ENCODE data around the gene IL25.
"Not testable (repeated sequence)": the region's sequence is repeated elsewhere in the genome, so short reads cannot be mapped to it uniquely, and the experiment has no call there.

Gene IL25

DNA sequence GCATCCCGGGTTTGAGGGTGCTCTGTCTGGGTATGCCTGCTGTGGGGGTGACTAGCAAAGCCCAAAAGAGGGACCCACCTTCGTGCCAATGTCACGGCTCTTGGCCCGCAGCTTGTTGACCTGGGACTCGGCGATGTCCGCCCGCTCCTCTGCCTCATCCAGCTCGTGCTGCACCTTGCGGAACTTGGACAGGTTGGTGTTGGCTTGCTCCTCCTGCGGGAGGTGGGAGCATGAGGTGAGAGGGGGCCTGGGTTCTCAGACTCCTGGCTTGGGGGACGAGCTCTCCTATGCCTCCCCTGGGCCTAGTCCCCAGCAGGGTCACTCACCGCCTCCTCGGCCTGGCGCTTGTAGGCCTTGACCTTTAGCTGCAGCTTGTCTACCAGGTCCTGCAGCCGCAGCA, 41.1 kb downstream of the IL25 start:
- no peak for DNase-seq

DNA sequence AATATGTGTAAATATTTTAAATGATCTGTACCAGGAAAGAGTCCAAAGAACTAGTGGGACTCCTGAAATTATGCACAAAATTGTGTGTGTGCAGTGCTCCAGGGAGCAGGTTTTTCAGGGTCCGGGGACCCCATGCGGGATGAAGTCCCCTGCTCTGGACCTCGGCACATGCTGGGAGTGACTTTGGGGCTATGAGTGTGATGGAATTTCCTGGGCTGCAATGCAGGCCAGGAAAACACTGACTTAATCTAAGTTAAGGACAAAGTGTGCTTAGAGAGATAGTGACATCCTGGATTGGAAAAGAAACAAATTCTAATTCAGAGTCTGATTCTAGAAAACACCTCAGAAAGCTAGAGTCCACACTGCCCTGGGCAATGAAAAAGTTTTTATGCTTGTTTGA, 41.6 kb downstream of the IL25 start:
- no peak for DNase-seq

DNA sequence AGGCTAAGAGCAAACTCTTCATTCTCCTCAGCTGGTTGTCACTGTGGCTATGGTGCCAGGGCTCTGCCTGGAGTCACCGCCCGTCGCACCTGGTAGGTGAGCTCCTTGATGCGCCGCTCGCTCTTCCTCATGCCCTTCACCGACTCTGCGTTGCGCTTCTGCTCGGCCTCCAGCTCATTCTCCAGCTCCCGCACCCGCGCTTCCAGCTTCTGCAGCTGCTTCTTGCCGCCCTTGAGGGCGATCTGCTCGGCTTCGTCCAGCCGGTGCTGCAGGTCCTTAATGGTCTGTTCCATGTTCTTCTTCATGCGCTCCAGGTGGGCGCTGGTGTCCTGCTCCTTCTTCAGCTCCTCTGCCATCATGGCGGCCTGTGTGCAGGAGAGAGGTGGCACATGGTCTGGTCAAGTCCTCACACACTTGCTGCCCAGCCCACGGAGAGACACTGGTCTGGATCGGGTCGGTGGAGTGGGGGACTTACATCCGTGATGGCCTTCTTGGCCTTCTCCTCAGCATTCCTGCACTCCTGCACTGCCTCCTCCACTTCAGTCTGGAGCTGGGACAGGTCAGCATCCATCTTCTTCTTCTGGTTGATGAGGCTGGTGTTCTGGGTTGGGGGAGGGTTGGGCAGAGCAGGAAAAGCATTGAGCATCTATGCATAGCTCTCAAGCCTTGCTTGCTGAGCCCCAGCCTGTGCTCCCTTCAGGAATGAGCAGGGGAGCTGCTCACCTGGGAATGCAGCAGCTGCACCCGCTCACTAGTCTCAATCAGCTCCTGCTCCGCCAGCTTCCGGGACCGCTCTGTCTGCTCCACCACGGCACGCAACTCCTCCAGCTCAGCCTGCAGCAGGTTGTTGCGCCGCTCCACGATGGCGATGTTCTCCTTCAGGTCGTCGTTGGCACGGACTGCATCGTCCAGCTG, 42.6 kb downstream of the IL25 start:
- no peak for DNase-seq

DNA sequence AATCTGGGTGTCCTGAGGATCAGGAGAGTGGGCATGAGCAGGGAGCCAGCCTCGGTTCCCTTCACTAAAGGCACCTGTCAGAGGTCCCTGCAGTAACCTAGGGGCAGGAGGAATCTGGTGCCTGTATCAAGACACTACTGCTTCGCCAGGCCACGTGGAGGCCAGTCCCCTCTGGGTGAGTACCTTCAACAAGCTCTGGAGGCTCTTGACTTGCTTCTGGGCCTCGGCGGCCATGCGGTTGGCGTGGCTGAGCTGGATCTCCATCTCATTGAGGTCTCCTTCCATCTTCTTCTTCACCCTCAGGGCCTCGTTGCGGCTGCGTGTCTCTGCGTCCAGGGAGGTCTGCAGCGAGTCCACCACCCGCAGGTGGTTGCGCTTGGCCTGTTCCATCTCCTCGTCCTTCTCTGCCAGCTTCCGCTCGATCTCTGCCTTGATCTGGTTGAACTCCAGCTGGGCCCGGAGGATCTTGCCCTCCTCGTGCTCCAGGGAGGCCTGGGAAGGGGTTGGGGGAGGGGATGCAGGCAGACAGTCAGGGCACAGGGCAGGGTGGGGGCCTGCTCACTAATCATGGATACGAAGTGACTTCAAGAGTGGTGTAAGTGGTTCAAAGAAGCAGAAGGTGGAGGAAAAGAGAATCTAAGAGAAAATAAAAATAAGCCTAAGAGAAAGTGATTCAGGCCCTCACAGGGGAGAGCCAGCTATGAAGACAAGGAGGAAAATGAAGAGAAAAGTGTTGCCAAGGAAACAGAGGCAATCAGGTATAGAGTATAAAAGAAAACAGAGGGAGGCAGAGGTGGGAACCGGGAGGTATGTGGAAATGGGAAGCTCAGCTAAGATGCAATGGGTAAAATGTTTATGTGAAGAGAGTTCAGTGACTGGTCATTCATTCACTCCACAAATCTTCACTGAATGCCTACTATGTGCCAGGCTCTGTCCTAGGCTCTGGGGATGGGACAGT, 43.5 kb downstream of the IL25 start:
- no peak for DNase-seq

DNA sequence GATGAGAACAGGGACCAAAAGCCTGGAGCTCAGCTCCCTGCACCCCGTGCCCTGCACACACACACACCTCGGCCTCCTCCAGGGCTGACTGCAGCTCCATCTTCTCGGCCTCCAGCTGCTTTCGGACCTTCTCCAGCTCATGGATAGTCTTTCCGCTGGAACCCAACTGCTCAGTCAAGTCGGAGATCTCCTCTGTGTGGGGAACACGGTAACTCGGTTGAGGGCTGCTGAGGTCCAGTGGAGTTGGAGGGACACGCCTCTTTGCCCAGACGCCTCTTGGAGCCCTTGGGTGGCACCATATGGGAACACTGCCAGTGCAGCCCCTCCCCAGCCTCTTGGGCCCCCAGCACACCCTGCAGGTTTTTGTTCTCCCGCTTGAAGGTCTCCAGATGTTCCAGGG, 44.2 kb downstream of the IL25 start:
- DNase-seq = no peak

DNA sequence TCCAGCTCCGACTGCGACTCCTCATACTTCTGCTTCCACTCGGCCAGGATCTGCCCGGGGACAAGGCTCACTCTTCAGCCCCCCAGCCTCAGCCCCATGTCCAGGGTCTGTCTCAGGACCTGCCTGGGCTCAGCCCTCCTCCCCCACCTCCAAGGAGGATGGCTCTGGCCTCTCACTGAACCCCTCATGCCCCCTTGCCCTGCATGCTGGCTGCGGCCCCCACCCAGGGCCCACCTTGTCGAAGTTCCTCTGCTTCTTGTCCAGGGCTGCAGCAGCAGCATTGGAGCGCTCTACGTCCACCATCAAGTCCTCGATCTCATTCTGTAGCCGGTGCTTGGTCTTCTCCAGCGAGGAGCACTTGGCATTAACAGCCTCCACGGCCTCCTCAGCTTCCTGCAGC, 44.7 kb downstream of the IL25 start:
- DNase-seq = not testable (repeated sequence)

DNA sequence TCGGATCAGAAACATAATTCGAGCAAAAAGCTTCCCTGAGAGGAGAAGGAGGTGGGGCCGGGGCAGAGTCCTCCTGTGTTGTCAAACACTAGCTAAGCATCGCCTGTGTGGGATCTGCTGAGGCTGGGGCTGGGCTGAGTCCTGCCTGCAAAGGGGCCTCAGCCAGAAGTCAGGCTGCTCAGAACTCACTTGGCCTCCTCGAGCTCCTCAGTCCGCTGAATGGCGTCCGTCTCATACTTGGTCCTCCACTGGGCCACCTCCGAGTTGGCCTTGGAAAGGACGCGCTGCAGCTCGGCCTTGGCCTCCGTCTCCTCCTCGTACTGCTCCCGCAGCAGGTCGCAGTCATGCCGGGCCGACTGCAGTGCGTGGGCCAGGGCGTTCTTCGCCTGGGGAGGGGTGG, 45.4 kb downstream of the IL25 start:
- DNase-seq = no peak

DNA sequence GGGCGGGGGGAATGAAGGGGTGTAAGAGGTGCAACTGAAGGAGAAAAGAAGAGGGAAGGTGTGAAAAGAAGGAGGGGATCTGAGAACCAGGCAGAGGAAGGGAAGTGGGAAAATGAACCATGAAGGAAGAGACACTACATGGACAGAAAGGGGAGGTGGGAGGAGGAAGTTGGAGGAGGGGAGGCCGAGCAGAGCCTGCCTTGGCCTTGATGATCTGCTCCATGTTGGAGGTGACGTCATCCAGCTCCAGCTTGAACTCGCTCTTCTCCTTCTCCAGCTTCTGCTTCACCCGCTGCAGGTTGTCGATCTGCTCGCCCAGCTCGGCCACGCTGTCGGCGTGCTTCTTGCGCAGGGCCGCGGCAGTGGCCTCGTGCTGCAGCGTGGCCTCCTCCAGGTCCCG, 47.0 kb downstream of the IL25 start:
- DNase-seq = not testable (repeated sequence)

DNA sequence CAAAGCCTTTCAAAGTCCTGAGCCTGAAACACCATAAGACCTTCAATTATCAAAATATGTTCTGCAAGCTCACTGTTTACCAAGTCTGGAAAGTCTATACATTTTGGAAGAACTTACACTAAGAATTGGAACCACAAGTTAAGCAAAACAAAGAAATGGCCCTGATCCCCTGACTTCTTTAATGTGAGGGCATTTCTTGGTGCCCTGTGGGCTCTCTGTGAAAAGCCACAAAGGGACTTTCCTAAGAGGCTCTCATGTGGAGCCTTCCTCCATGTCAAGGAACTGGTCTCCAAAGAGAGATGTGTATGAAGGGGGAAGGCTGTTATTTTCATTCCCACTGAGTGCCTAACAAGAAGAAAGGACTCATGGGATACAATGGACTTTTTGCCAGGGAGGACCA, 49.0 kb downstream of the IL25 start:
- no peak for DNase-seq

DNA sequence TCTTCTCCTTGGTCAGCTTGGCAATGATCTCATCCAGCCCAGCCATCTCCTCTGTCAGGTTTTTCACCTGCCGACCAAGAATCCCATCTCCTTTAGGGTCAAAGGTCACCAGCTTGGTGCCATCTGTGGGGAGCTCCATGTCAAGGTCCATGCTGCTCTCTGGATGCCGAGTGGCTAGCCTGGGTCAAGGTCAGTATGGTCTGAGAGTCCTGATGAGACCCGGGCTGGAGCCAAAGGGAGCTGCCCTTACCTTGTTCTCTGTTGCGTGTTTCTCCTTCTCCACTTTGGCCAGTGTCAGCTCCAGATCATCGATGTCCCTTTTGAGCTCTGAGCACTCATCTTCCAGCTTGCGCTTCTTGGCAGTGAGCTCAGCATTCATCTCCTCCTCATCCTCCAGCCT, 51.0 kb downstream of the IL25 start:
- no peak for DNase-seq

DNA sequence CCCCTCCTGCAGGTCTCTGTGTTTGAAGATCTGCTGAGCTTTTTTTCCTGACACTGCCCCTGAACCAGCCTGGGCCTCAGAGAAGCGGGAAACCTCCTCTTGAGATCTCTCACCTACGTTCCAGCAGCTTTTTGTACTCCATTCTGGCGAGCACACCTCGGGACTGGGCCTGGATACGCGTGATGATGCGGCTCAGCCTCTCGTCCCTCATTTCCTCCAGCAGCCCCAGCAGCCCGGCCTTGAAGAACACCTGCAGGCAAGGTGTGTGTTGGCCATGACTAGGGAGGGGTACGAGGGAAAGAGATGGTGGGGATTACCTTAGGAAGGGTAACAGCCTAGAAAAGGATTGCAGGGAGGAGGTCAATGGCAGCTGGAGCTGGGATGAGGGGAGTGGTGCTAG, 52.6 kb downstream of the IL25 start:
- no peak for DNase-seq

DNA sequence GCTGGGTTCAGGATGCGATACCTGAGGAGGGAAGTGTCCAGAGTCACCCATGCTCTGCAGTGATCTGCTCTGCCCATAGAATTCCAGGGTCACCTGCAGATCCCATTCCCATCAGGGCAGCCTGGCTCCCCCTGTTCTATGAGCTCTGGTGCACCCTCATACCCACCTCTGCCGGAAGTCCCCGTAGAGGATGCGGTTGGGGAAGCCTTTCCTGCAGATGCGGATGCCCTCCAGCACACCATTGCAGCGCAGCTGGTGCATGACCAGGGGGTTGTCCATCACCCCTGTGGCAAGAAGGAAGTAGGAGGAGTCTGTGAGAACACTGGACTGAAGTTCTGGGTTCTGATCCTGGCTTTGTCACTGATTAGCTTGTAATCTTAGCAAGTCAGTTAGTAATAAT, 53.2 kb downstream of the IL25 start:
- not testable (repeated sequence) for DNase-seq

All from activated CD4-positive, alpha-beta T cell treated with anti-CD3 and anti-CD28 coated beads, Interleukin-2, amount 50 U/mL, for 4 hours (primary cell).